Urothelium cell line (cell line): Measurements from ENCODE around the gene PRAMEF9.
"Not testable (repeated sequence)": the region's sequence is repeated elsewhere in the genome, so short reads cannot be mapped to it uniquely, and the experiment has no call there.

Source experiments
- DNase-seq: peaks from one replicate; pipeline ENCODE4 v3.0.0; 2011; ENCODE audit warnings: low spot score, mixed read lengths
- FAIRE-seq: peaks from 2 replicates; lab custom pipeline; 2011; peaks lifted over from hg19 to GRCh38; lab: Jason Lieb, UNC

PRAMEF9 gene

DNA sequence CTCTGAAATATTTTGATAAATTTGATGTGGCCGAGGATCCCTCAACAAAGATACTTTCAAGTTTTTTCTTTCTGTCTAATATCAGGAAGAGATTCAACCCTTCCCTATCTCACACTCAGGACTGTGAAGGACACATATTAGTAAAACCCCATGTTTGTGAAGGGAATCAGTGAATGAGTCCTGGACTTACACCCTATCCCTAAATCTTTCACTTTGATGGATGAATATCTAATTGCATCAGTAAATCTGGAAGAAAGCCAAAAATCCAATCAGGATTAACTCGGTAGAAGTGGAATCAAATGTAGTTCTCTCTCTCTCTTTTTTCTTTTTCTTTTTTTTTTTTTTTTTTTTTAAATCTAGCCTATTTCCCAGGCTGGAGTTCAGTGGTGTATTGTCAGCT lies at the start of gene PRAMEF9:
Gene PRAMEF9, plus strand, starts transcription at position 301 of the 400 bp plus-strand sequence. CDS start 3,433 bp downstream, outside the sequence.
- not testable (repeated sequence) for FAIRE-seq, DNase-seq

DNA sequence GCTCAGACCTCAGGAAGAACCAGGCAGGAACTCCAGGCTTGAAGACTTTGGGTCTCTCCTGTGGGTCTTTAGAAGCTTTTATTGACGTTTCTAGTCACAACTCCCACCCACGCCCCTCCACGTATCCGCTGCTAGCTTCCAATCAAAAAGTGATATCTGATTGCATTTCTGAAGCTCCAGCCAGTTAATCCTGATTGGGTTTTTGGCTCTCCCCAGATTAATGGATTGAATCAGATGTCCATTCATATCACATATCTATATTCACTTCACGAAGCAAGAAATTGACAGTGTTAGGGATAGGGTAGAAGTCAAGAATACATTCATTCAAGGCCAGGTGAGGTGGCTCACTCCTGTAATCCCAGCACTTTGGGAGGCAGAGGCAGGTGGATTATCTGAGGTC lies 15.7 kb upstream of the PRAMEF9 start, which contains the start of gene PRAMEF26:
Gene PRAMEF26, minus strand, starts transcription at position 101 of the 400 bp plus-strand sequence. CDS start 2,914 bp downstream, outside the sequence.
- DNase-seq, FAIRE-seq: not testable (repeated sequence)

DNA sequence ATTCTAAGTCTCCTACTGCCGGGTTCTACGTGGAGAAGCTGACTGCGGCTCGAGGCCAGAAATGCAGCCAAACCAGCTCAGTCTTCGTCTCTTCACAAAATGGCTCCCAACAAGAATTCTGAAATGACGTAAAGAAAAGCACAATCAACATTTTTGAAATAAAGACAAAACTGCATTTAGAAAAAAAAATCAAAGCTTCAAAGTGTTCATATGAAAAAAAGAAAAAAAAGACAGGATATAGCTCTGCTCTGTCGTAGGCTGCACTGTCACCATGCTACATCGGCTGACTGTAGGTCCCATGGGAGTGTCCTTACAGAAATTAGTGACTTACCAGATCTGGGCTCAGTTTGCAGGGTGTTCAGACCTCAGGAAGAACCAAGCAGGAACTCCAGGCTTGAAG lies 6.1 kb upstream of the PRAMEF9 start, which contains the start of gene HNRNPCL4:
Gene HNRNPCL4, minus strand, starts transcription at position 101 of the 400 bp plus-strand sequence. CDS start 164 bp downstream, outside the sequence.
- not testable (repeated sequence) for DNase-seq, FAIRE-seq

DNA sequence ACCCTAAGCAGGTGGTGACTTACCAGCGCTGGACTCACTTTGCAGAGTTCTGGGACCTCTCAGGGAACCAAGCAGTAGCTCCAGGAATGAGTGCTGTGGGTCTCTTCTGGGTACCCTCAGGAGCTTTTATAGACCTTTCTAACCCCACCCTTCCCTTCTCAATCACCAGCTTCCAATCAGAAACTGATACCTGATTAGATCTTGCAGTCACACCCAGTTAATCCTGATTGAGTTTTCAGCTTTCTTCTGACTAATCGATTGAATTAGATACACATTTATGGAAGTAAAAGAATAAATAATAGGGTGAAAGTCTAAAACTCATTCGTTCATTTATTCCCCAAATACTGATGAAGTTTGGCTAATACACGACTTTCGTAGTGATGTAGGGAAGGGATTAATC lies 29.7 kb downstream of the PRAMEF9 start, which contains the start of gene PRAMEF13:
Gene PRAMEF13, minus strand, starts transcription at position 101 of the 400 bp plus-strand sequence. CDS start 1,820 bp downstream, outside the sequence.
- DNase-seq, FAIRE-seq: not testable (repeated sequence)

DNA sequence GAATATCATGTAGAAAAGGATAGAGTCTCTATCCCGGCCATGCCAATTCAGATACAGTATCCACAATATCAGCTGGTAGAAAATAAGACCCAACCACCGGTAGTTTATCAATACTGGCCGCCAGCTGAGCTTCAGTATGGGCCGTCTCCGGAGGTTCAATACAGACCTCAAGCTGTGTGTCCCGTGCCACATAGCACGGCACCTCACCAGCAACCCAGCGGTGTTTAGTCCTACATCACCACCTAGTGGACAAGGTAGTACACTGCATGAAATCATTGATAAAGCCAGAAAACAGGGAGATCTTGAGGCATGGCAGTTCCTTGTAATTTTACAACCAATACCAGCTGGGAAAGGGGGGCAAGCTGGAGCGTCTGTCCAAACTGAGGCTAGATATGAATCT lies 37.1 kb downstream of the PRAMEF9 start:
- FAIRE-seq = not testable (repeated sequence)

DNA sequence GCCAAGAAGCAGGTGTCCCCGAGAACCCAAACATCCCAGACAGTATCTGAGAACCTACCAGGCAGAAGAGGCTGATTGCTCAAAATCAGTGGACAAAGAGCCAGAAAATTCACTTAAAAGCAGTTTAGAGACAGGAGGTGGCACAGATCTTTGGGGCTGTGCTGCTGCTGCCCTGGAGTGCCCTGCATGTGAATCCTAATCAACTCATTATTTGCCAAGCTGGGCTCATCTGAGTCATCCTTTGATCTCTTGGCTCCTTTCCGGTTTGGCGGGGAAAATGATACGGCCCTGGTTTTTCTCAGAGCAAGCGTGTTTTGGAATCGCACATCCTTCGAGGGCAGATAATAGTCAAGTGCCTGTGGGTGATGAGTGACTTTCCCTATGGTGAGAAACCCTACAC lies 45.0 kb downstream of the PRAMEF9 start:
- DNase-seq, FAIRE-seq: not testable (repeated sequence)

More for the DNA sequence above, 37.1 kb downstream of the PRAMEF9 start:
- not testable (repeated sequence) for DNase-seq

DNA sequence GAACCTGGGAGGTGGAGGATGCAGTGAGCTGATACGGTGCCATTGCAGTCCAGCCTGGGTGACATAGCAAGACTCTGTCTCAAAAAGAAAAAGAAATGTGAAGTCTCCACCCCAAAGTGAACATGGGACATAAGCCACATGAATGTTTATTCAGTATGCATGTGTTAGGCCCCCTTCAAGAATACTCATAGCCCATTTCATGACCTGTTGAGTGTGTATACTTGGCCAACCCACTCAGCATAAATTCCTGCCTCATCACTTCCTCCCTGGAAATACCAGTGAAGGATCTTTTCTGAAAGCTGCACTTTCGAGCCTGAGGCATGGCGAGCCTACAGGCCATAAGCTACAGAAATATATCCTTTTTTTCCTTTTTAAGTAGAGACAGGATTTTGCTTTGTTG lies 47.6 kb downstream of the PRAMEF9 start:
- not testable (repeated sequence) for FAIRE-seq, DNase-seq

DNA sequence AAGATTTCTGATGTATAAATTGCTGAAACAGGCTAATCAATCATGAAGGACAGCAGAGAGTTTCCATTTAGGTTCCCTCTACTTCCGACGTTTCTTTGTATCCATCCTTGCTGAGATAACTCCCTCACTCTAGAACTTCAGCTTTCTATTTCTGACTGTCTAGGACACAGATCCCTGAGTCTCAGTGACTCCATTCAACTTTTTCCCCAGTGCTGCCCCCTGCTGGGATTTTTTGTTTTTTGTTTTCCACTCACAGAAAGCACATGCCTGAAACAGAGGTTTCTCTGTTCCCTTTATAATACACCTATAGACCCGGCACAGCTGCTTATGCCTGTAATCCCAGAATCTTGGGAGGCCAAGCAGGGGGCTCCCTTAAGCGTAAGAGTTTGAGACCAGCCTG lies 51.1 kb downstream of the PRAMEF9 start:
- not testable (repeated sequence) for DNase-seq

DNA sequence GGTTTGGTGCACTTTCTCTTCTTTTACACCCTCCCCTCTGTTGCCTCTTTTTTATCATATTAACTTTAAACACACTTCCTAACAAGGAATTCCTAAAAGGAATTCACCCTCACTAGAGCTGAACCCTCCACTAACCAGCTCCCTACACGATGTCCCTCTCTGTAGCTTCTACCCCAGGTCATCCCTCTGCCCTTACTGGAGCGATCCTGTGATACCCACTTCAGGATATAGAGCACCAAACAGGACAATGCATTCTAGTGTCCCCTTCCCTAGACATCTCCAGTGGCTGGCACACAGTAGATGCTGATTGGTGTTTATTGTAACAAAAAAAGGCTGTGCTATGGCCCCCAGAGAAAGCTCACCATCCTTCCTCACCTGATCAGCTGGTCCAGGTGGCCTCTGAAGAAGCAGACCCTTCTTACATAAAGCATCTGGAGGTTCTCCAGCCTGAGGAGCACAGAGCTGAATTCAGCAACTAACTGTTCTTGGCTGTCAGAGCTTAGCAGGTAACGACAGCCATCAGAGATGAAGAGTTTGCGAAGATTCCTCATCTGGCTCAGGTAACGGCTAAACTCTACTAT lies 52.9 kb downstream of the PRAMEF9 start:
- FAIRE-seq = no peak
- no peak for DNase-seq

More for the DNA sequence above, 51.1 kb downstream of the PRAMEF9 start:
- FAIRE-seq = not testable (repeated sequence)

DNA sequence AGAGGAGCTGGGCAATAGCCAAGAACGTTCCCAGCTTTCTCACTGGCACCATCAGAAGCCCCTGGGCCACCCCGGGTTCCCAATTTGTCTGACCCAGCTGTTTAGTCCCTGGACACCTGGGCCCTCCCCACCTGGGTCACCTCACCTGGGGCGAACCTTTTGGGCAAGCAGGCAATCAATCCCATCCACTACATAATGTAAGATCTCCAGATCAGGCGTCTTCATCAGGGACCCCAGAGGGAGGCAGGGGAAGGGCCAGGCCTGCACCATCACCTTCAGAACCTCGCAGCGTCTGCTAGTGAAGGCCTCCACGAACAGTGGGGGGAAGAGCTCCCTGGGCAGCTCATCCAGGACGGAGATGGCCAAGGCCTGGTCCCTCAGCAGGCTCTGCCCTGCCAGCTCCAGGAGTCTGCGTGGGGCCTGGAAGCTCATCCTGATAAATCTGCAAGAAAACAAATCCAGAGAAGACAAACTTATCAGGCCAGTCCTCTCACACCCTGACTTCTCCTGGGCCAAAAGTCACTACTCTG lies 54.1 kb downstream of the PRAMEF9 start, which contains the start of gene PRAMEF18:
Gene PRAMEF18, minus strand, starts transcription at position 480 of the 530 bp plus-strand sequence. Its CDS starts 48 bp downstream, at position 432.
- not testable (repeated sequence) for FAIRE-seq, DNase-seq

DNA sequence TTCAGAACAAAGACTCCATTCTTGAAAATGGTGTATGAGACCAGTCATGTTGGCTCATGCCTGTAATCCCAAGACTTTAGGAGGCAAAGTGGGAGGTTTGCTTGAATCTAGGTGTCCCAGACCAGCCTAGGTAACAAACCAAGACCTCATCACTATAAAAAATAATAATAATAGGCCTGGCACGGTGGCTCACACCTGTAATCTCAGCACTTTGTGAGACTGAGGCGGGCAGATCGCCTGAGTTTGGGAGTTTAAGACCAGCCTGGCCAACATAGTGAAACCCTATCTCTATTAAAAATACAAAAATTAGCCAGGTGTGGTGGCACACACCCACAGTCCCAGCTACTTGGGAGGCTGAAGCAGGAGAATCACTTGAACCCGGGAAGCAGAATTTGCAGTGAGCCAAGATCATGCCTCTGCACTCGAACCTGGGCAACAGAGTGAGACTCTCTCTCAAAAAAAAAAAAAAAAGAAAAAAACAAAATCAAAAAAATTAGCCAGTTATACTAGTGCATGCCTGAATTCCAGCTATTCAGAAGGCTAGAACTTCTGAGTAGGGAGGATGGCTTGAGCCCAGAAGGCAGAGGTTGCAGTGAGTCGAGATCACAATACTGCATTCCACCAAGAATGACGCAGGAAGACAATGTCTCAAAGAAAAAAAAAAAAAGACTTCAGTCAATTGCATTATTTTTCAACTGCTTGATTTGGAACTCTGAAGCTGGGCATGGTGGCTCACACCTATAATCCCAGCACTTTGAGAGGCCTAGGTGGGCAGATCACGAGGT lies 55.8 kb downstream of the PRAMEF9 start:
- DNase-seq, FAIRE-seq: not testable (repeated sequence)

DNA sequence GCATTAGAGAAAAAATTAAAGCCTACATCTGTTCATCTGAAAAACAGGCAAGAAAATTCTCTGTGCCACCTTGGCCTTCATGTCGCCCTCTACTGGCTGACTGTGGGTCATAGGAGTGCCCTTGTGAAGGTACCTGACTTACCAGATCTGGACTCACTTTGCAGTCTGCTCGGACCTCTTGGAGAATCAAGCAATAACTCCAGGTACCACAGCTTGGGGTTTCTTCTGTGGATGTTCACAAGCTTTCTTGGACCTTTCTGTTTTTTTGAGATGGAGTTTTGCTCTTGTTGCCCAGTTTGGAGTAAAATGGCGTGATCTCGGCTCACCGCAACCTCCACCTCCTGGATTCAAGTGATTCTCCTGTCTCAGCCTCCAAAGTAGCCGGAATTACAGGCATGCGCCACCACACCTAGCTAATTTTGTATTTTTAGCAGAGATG lies 56.7 kb downstream of the PRAMEF9 start:
- FAIRE-seq (no peak), DNase-seq (no peak)
